GM20000 (cell line): Measurements from ENCODE around the gene VIPR2.

Source experiments
- DNase-seq: peaks from one replicate; pipeline ENCODE4 v3.0.0; 2012; ENCODE audit warnings: low spot score
- CTCF ChIP-seq: IDR thresholded peaks from 2 replicates; pipeline ENCODE4 v1.5.1; 2012; ENCODE audit warnings: mild to moderate bottlenecking, control low read depth; ENCODE audit errors: extremely low read depth, missing control alignments

The VIPR2 gene

GRCh38 chr7:159051916-159052315, 92.8 kb downstream of the VIPR2 start:
- DNase-seq = no peak
- no peak for TF ChIP-seq CTCF

- TF ChIP-seq CTCF = no peak
- DNase-seq = no peak
Measured at GRCh38 chr7:159050704-159051103, 94.0 kb downstream of the VIPR2 start.

- DNase-seq = no peak
- TF ChIP-seq CTCF = no peak
Measured at GRCh38 chr7:159049266-159050025, 95.2 kb downstream of the VIPR2 start.

- no peak for DNase-seq
- TF ChIP-seq CTCF = no peak
Measured at GRCh38 chr7:159048656-159049055, 96.0 kb downstream of the VIPR2 start.

GRCh38 chr7:159047536-159047935, 97.1 kb downstream of the VIPR2 start:
- no peak for DNase-seq
- no peak for TF ChIP-seq CTCF

GRCh38 chr7:159046300-159046699, 98.4 kb downstream of the VIPR2 start:
- DNase-seq = no peak
- no peak for TF ChIP-seq CTCF

GRCh38 chr7:159045839-159046238, 98.8 kb downstream of the VIPR2 start:
- no peak for TF ChIP-seq CTCF
- no peak for DNase-seq
